Measurements from ENCODE around the gene PRM3.

Gene PRM3

GRCh38 chr16:11240636-11241473 is 32.6 kb downstream of the PRM3 start:
- no peak overlapping the region for H3K27ac ChIP-seq
- no peak for TF ChIP-seq CTCF (conservative IDR thresholded peaks at IDR 0.05)

- no peak for TF ChIP-seq CTCF (conservative IDR thresholded peaks at IDR 0.05)
- H3K27ac ChIP-seq, result no peak overlapping the region
These were observed 33.5 kb downstream of the PRM3 start for GRCh38 chr16:11239644-11240632.

GRCh38 chr16:11238272-11239202 is 34.9 kb downstream of the PRM3 start:
- no peak overlapping the region for H3K27ac ChIP-seq
- no peak for TF ChIP-seq CTCF (conservative IDR thresholded peaks at IDR 0.05)

- H3K27ac ChIP-seq, result no peak overlapping the region
- TF ChIP-seq CTCF (conservative IDR thresholded peaks at IDR 0.05), result no peak
These were observed 36.8 kb downstream of the PRM3 start for GRCh38 chr16:11236461-11237254.

- TF ChIP-seq CTCF (conservative IDR thresholded peaks at IDR 0.05), result no peak
- H3K27ac ChIP-seq, result no peak overlapping the region
These were observed 37.8 kb downstream of the PRM3 start for GRCh38 chr16:11235703-11235991.

- H3K27ac ChIP-seq, result no peak overlapping the region
These were observed 38.3 kb downstream of the PRM3 start for GRCh38 chr16:11234884-11235702.

More at GRCh38 chr16:11234884-11235702, 38.3 kb downstream of the PRM3 start:
- no peak for TF ChIP-seq CTCF (conservative IDR thresholded peaks at IDR 0.05)

Data from VCaP (cell line).